HFFc6 (cell line): ENCODE measurements around the gene CSPG5. TPM values are rescaled to one million over a fixed set of nuclear protein-coding genes. Genes with fewer than 3 reads are reported as not detected.
A peak's percentile ranks its signal among the peaks of the same experiment; 100 is the strongest.

Source experiments
- DNase-seq: peaks from one replicate; pipeline ENCODE4 v3.0.0-alpha.2; 2018
- H3K27ac Mint-ChIP-seq: 2 replicates; pipeline ENCODE4 v1.8.0; 2020; ENCODE audit warnings: mild to moderate bottlenecking, mixed read lengths
- H3K27me3 Mint-ChIP-seq: 2 replicates; pipeline ENCODE4 v1.8.0; 2021; ENCODE audit warnings: mild to moderate bottlenecking, moderate library complexity, mixed read lengths; ENCODE audit not compliant: insufficient read depth
- H3K36me3 Mint-ChIP-seq: 2 replicates; pipeline ENCODE4 v1.8.0; 2021; ENCODE audit warnings: low read depth, mixed read lengths
- H3K4me1 Mint-ChIP-seq: 2 replicates; pipeline ENCODE4 v1.8.0; 2020; ENCODE audit warnings: low read depth, mixed read lengths
- H3K4me3 Mint-ChIP-seq: 2 replicates; pipeline ENCODE4 v1.8.0; 2020; ENCODE audit warnings: mild to moderate bottlenecking, moderate library complexity, mixed read lengths
- H3K9me3 Mint-ChIP-seq: 2 replicates; pipeline ENCODE4 v1.8.0; 2020; ENCODE audit warnings: mild to moderate bottlenecking, mixed read lengths
- total RNA-seq, 6 experiments: library from RNA; stranded (reverse); fragmentation: NEBNext Ultra II Directional; extraction: Animal tissue kit (Norgen Biotek cat#: 25700); gene quantifications; 2 replicates in 1 of 6; 3 replicates in 5 of 6; pipeline ENCODE4 v1.2.3, GENCODE V29; 2021
- TF ChIP-seq, protein P1 (sequence below): fragments of 200-600 bp; sonication (generic); IDR thresholded peaks from 2 replicates; pipeline ENCODE4 v1.5.0; 2021; ENCODE audit warnings: antibody characterized with exemption, mild to moderate bottlenecking

CSPG5 gene
- total RNA-seq, 6 experiments from 2014 or later = 0.05 to 0.19 (median 0.11) TPM; not detected in 3

DNA sequence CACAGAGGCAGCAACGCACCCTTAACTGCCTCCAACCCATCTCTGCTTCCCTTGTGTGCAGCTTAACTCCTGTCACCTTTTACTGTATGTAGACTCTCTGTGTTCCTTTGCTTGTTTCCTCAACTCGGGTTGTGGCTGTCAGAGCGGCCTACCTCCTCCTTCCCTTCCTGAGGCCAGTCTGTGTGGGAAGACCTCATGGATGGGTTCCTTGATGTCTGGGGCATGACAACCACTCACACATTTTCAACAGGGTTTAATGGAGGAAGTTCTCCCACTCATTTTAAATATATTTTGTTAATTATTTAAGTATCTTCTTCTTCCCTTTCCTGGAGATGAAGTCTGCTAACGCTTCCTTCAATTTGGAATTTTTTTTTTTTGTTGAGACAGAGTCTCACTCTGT lies 1.8 kb upstream of the CSPG5 start:
- TF ChIP-seq, protein P1, sequence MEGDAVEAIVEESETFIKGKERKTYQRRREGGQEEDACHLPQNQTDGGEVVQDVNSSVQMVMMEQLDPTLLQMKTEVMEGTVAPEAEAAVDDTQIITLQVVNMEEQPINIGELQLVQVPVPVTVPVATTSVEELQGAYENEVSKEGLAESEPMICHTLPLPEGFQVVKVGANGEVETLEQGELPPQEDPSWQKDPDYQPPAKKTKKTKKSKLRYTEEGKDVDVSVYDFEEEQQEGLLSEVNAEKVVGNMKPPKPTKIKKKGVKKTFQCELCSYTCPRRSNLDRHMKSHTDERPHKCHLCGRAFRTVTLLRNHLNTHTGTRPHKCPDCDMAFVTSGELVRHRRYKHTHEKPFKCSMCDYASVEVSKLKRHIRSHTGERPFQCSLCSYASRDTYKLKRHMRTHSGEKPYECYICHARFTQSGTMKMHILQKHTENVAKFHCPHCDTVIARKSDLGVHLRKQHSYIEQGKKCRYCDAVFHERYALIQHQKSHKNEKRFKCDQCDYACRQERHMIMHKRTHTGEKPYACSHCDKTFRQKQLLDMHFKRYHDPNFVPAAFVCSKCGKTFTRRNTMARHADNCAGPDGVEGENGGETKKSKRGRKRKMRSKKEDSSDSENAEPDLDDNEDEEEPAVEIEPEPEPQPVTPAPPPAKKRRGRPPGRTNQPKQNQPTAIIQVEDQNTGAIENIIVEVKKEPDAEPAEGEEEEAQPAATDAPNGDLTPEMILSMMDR = no peak
- DNase-seq = no peak
- Mint-ChIP-seq H3K4me1 (peaks cover 5% of the 10 kb centered on the region; the same call in 1 of the 2 replicates), H3K36me3 (0 out of 2 replicates have a peak, but pooled peaks cover 4% of the 10 kb centered on the region), H3K4me3 (no peak overlapping the region), H3K27ac (no peak overlapping the region), H3K9me3 (no peaks in the 10 kb centered on the region), H3K27me3 (peaks cover 9% of the 10 kb centered on the region)

GRCh38 chr3:47579875-47580274 lies 1.2 kb upstream of the CSPG5 start:
- DNase-seq = no peak
- H3K4me1 Mint-ChIP-seq = peaks cover 5% of the 10 kb centered on the region; the same call in 1 of the 2 replicates
- H3K9me3 Mint-ChIP-seq = no peaks in the 10 kb centered on the region
- H3K27ac Mint-ChIP-seq = no peak overlapping the region
- no peaks in the 10 kb centered on the region for H3K36me3 Mint-ChIP-seq
- H3K27me3 Mint-ChIP-seq = peaks cover 9% of the 10 kb centered on the region
- TF ChIP-seq, protein P1 = no peak
- no peak overlapping the region for H3K4me3 Mint-ChIP-seq

- TF ChIP-seq, protein P1 = no peak
- no peak for DNase-seq
- no peaks in the 10 kb centered on the region for H3K4me1 Mint-ChIP-seq
- no peaks in the 10 kb centered on the region for H3K9me3 Mint-ChIP-seq
- no peaks in the 10 kb centered on the region for H3K36me3 Mint-ChIP-seq
- peak overlapping the region; percentile 53 for H3K4me3 Mint-ChIP-seq
- H3K27me3 Mint-ChIP-seq = peaks cover 17% of the 10 kb centered on the region
- no peak overlapping the region for H3K27ac Mint-ChIP-seq
Observed at GRCh38 chr3:47578119-47578632, 489 bp downstream of the CSPG5 start.

GRCh38 chr3:47577583-47578118 lies 1.0 kb downstream of the CSPG5 start:
- no peak for DNase-seq

DNA sequence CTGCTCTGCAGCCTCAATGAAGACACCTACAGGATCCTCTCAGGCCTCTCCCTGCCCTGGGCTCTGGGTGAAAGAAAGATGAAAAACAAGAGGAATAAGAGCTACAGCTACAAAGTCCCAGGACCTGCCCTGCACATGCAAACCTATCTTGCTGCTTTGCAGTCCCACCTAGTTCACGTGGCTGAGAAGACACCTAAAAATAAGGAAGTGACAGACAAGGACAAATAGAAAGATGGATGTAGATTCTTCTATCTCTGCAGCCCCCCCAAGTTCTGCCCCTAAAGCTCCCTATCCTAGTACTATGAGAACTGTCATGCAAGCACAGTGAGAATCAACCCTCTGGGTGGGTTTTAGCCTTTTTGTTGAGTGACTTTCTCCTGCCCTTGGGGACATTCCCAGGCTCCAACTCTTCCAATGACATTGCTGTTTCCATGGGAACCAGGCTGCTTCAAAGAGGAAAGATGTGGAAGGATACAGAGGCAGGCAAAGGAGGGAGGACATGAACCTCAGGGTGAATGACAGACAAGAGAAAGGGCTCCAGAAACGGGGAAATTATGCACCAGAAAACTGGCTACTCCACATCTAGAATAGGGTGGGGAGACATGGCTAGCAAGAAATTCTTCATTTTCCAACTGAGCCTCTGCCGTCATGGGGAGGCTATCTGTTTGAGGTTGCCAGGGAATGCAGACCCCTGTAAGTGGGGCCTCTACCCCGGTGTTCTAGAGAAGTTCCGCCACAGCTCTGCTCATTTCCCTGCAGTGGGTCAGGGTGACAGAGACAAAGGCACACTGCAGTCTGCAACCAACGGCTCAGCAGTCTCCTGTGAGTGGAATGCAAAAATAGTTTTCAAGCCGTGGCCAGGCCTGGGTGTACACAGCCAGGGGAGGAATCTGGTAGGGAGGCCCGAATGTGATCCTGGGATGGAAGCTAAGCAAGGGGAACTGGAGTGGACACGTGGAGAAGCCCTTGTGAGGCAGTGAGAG lies 5.2 kb downstream of the CSPG5 start:
- peaks cover 30% of the 10 kb centered on the region for H3K27me3 Mint-ChIP-seq
- no peaks in the 10 kb centered on the region for H3K9me3 Mint-ChIP-seq
- TF ChIP-seq, protein P1 = no peak
- no peak for DNase-seq
- no peaks in the 10 kb centered on the region for H3K4me1 Mint-ChIP-seq
- H3K4me3 Mint-ChIP-seq = no peak overlapping the region
- no peak overlapping the region for H3K27ac Mint-ChIP-seq
- no peaks in the 10 kb centered on the region for H3K36me3 Mint-ChIP-seq

More at GRCh38 chr3:47577583-47578118, 1.0 kb downstream of the CSPG5 start:
- no peaks in the 10 kb centered on the region for H3K9me3 Mint-ChIP-seq
- no peak overlapping the region for H3K27ac Mint-ChIP-seq
- H3K36me3 Mint-ChIP-seq = no peaks in the 10 kb centered on the region
- H3K4me3 Mint-ChIP-seq = peak overlapping the region; percentile 53
- peaks cover 21% of the 10 kb centered on the region for H3K27me3 Mint-ChIP-seq
- TF ChIP-seq, protein P1 = no peak
- H3K4me1 Mint-ChIP-seq = no peaks in the 10 kb centered on the region
